ENCODE data around the gene MRPS7.

Gene MRPS7

GRCh38 chr17:75240394-75241142, 21.1 kb upstream of the MRPS7 start:
- TF ChIP-seq CTCF (IDR thresholded peaks at IDR 0.05; ENCODE audit: insufficient read depth, low read length, poor library complexity, severe bottlenecking) = peak; percentile 84
- H3K27me3 ChIP-seq (replicated peaks; ENCODE audit: control insufficient read depth, insufficient read depth, low read length) = no peaks in the 10 kb centered on the region
- H3K36me3 ChIP-seq (ENCODE audit: control insufficient read depth, insufficient read depth, low read length) = peaks cover 57% of the 10 kb centered on the region
- H3K4me3 ChIP-seq (replicated peaks; ENCODE audit: low read depth, low read length) = no peak overlapping the region
- DNase-seq (ENCODE audit: extremely low read depth, insufficient read length) = no peak

DNA sequence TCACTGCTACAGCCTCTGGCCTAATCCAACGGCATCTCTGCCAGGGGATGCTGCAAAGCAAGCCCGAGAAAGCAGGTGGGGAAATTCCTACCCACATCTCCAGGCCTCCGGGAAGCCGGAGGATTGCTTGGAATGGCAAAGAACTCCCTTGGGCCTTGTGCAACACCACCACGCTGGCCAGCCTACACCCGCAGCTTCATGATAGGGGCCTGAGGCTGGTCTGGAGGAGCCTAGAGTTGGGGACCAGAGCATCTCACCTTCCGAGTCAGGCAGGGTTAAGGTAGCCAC, 20.6 kb upstream of the MRPS7 start:
- Histone ChIP-seq H3K36me3 (ENCODE audit: control insufficient read depth, insufficient read depth, low read length) (peaks cover 58% of the 10 kb centered on the region), H3K27me3 (replicated peaks; ENCODE audit: control insufficient read depth, insufficient read depth, low read length) (no peaks in the 10 kb centered on the region), H3K4me3 (replicated peaks; ENCODE audit: low read depth, low read length) (no peak overlapping the region)
- TF ChIP-seq CTCF (IDR thresholded peaks at IDR 0.05; ENCODE audit: insufficient read depth, low read length, poor library complexity, severe bottlenecking) = no peak
- no peak for DNase-seq (ENCODE audit: extremely low read depth, insufficient read length)

- H3K27me3 ChIP-seq (replicated peaks; ENCODE audit: control insufficient read depth, insufficient read depth, low read length) = no peaks in the 10 kb centered on the region
- no peak overlapping the region for H3K4me3 ChIP-seq (replicated peaks; ENCODE audit: low read depth, low read length)
- no peak for DNase-seq (ENCODE audit: extremely low read depth, insufficient read length)
- TF ChIP-seq CTCF (IDR thresholded peaks at IDR 0.05; ENCODE audit: insufficient read depth, low read length, poor library complexity, severe bottlenecking) = no peak
- H3K36me3 ChIP-seq (ENCODE audit: control insufficient read depth, insufficient read depth, low read length) = peaks cover 60% of the 10 kb centered on the region
Measured at GRCh38 chr17:75241502-75241901, 20.2 kb upstream of the MRPS7 start.

- H3K4me3 ChIP-seq (replicated peaks; ENCODE audit: low read depth, low read length) = no peak overlapping the region
- no peaks in the 10 kb centered on the region for H3K27me3 ChIP-seq (replicated peaks; ENCODE audit: control insufficient read depth, insufficient read depth, low read length)
- H3K36me3 ChIP-seq (ENCODE audit: control insufficient read depth, insufficient read depth, low read length) = peaks cover 56% of the 10 kb centered on the region
- DNase-seq (ENCODE audit: extremely low read depth, insufficient read length) = no peak
- TF ChIP-seq CTCF (IDR thresholded peaks at IDR 0.05; ENCODE audit: insufficient read depth, low read length, poor library complexity, severe bottlenecking) = no peak
Measured at GRCh38 chr17:75241996-75242460, 19.7 kb upstream of the MRPS7 start.

DNA sequence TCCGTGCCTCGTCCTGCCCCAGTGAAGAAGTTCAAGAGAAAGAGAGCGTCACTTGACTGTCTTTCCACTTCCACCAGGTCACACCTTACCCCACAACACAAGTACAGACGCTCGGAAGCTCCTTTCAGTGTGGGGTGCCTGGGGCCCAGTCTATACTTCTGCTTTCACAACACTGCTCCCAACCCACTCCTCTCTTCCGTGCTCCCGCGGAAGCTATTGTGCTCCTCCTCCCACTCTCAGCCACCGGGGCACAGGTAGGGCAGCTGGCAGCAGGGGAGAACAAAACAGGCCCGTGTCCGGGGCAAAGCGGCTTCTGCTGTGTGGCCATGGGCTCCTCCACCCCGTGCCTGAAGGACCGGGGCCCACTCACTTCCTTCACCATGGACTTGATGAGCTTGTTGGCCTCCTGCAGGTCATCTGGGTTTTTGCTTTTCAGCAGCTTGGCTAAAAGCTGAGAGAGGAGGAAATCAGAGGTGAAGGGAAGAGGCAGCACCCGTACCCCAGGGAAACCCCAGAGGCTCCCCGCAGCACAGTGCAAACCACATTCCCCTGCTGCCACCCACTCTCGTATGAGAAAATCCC, 19.1 kb upstream of the MRPS7 start:
- Histone ChIP-seq H3K27me3 (replicated peaks; ENCODE audit: control insufficient read depth, insufficient read depth, low read length) (no peaks in the 10 kb centered on the region), H3K36me3 (ENCODE audit: control insufficient read depth, insufficient read depth, low read length) (peaks cover 50% of the 10 kb centered on the region), H3K4me3 (replicated peaks; ENCODE audit: low read depth, low read length) (no peak overlapping the region)
- TF ChIP-seq CTCF (IDR thresholded peaks at IDR 0.05; ENCODE audit: insufficient read depth, low read length, poor library complexity, severe bottlenecking) = peak; percentile 18
- DNase-seq (ENCODE audit: extremely low read depth, insufficient read length) = no peak

Measured in GM06990 (cell line).